Urothelium cell line (cell line): ENCODE results near the gene CKAP5.
A peak's percentile ranks its signal among the peaks of the same experiment; 100 is the strongest.

Source experiments
- DNase-seq: peaks from one replicate; pipeline ENCODE4 v3.0.0; 2011; ENCODE audit warnings: low spot score, mixed read lengths
- FAIRE-seq: peaks from 2 replicates; lab custom pipeline; 2011; peaks lifted over from hg19 to GRCh38; lab: Jason Lieb, UNC

The CKAP5 gene

DNA sequence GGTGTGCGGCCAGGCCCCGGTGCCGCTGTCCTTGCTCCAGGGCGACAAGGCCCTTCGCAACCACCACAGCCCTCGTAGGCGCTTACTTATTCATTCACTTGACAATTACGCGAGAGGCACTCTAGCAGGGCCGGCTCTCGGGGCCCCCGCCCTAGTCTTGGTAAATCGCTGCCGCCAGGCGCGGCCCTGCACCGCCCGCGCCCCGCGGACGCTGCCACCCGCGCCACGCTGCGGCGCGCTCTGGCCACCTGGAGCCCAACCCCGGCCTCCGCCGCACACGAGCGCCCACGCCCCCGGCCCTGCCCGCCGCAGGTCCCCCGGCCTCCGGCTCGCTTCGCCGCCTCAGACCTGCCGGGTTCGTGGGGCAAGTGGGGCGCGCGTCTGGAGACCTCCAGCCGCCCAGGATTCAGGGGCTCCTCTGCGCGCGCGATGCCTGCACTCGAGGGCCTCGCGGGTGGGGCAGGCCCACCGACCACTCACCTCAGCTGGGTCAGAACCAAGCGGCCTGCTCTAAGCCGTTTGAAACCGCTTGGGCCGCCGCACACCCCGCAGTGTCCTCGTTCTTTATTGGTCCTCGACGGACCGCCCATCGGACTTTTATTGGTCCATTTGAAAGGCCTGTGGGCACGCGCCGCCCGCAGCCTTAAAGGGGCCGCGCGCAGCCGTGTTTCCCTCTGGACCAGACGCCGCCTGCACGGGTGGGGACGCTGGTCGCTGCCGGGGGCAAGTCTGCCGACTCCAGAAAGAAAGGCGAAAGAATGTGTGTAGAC lies at the start of gene CKAP5:
Gene CKAP5, minus strand, starts transcription at position 541 of the 770 bp plus-strand sequence. CDS start 25,049 bp downstream, outside the sequence.
- FAIRE-seq (no peak), DNase-seq (peak; percentile 98)

DNA sequence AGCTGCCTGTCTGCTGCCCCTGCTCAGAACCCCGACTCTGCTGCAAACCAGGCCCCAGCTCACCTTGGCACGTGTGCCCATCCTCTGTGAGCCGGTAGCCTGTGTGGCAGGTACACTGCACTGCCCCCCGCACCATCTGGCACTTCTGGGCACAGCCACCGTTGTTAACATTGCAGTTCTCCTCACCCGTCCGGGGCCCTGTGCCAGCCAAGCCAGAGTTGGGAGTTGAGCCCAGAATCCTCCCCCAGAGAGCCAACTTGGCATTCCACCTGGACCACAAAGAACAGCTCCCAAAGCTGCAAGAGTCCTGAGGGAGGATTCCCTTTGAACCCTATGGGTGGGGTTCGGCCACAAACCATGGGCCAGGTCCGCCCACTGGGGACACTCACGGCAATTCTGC lies 49.7 kb upstream of the CKAP5 start:
- FAIRE-seq (no peak), DNase-seq (no peak)

DNA sequence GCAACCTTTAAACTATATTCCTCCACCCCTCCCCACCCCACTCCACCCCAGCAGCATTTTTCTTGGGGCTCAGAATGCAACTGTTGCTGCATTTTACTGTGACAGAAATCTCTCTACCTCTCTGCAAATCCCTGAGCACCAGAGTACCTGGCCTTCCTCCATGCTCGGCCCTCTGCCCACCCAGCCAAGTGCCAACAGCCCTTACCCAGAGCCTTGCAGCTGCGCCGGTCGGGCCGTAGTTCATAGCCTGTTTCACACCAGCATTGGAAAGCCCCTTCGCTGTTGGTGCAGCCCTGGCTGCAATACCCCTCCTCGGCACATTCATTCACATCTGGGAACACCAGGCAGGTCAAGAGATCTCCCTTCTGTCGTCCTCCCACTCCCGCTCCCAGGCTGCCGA lies 48.9 kb upstream of the CKAP5 start:
- no peak for FAIRE-seq

DNA sequence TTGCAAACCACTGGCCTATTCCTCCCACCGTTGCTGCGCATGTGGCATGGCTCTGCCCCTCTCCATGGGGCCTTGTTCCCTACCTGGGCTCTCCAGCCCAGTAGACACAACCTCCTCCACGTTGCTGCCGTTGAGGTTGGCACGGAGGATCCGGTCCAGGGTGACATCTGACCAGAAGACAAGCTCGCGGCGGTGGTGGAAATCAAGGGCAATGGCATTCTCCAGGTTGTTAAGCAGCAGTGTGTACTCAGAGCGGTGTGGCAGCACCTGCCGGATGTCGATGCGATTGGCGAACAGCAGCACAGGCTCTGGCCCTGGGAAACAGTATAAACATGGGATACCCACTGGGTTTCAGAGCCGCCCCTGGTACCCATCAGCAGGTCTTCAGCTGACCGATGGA lies 48.4 kb upstream of the CKAP5 start:
- no peak for FAIRE-seq
- DNase-seq = no peak

More for the DNA sequence above, 48.9 kb upstream of the CKAP5 start:
- no peak for DNase-seq

DNA sequence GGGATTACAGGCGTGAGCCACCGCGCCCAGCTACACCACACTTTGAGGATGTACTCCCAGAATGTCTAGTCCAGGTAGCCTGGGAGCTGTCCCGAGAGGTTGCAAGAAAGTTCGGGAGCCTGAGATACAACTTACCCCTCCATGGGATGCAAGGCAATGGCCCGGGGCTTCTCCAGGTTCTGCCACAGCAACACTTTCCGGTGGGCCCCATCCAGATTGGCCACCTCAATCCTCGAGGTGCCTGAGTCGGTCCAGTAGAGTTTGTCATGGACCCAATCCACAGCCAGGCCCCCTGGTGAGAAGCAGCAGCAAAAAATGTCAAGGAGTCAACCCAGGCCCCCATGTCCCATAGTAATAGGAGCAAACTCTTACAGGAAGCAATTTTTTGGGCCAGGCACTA lies 46.8 kb upstream of the CKAP5 start:
- no peak for FAIRE-seq

DNA sequence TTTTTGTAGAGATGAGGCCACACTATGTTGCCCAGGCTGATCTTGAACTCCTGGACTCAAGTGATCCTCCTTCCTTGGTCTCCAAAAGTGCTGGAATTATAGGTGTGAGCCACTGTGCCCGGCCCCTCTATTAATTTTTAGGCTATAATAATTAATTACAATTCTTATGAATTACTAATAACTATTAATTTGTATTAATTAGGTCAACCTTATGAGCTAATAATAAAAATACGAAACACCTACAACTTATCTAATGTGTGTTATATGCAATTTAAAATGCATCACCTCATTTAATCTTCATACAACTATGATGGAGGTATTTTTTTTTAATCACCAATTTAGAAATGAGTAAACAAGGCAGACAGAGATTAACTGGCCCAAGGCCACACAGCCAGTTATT lies 46.0 kb upstream of the CKAP5 start:
- FAIRE-seq (no peak), DNase-seq (no peak)

More for the DNA sequence above, 46.8 kb upstream of the CKAP5 start:
- DNase-seq = no peak

DNA sequence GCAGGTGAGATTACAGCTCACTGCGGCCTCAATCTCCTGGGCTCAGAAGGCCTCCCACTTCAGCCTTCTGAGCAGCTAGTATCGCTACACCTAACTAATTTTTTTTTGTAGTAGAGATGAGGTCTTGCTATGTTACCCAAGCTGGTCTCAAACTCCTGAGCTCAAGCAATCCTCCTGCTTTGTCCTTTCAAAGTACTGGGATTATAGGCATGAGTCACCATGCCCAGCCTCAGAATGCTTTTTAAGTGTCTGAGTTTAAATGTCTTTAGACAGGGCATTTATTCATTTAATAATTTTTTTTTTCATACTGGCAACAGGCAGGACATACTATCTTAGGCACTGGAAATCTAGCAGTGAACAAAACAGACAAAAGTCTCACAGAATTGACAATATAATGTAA lies 44.6 kb upstream of the CKAP5 start:
- no peak for DNase-seq
- no peak for FAIRE-seq

DNA sequence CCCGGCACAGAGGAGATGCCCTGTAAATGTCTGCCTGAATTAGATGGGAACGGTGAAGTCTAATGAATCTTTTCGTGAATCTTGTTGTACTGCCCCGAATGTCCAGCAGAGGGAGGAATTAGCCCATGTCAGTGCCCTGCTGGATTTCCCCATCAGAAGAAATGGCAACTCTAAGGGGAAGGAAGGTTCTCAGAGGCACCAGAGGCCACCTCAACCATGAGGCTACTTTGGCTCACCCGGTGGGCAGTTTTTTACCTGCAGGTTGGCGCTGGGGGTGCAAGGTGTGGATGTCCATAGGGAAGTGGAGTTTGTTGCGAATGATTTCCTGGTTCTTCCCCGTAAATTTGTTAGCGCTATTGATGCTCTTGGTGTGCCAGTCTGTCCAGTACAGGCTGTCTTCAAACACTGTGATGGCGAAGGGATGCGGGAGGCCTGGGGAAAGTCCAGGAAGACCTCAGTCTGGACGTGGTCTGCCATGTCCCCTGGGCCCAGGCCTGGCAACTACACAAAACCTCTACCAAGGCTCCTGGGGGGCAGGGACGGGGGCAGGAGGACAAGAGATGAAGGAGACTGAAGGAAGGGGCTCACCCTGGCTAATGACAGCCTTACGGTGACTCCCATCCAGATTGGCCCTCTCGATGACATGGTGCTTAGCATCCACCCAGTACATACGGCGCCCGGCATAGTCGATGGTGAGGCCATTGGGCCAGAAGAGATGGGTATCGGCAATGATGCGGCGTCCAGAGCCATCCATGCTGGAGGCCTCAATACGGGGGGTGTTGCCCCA lies 43.8 kb upstream of the CKAP5 start:
- no peak for FAIRE-seq

DNA sequence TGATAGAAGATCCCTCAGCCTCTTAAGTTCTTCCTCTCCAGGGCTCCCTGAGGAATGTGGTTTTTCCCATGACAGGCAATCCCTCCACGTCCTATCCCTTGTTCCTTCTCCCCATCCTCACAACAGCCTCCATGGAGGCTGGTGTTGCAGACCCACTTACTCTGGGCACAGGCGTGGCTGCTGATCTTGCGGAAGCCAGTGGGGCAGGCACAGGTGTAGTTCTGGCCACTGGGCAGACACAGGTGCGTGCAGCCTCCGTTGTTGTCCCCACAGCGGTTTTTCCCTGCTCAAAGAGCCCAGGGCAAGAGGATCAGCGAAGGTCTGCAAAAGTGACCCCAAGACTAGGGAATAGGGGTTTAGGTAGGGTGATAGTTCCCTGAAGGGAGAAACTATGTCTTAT lies 43.2 kb upstream of the CKAP5 start:
- DNase-seq = no peak
- FAIRE-seq = no peak

More for the DNA sequence above, 43.8 kb upstream of the CKAP5 start:
- peak; percentile 70 for DNase-seq

DNA sequence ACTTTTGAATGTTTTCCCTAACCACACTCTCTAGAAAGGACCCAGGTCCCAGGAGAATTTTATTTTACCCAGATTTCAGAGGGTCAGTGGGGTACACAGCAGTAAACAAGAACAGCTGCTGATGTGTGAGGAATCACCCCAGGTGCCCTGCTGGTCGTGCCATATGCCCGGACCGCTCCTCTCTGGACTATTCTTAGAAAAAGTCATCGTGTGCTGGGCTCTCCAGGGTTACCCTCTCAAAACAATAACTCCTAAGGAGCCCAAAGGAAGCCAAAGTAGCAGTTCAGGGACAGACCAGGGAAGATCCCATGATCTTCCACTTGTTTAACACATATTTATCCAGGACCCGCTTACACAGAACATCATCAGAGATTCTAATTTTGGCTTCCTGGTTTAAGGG lies 42.6 kb upstream of the CKAP5 start:
- DNase-seq = no peak
- FAIRE-seq = no peak

DNA sequence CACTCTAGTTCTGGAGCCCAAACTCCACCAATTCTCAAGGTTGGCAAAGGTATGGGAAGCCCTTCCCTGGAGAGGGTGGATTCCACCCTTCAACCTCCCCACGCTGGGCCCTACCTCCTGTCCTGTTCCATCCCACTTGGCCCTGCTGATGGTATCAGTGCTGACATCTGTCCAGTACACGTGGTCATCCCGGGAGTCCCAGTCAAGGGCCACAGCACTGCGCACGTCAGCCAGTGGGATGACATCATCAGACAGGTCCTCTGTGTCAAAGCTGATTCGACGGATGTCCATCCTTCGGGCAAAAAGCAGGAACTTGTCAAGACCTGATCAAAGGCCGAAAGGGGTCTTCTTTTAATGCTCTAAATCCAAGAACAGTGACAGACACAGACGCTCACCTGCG lies 40.1 kb upstream of the CKAP5 start:
- no peak for FAIRE-seq
- no peak for DNase-seq

DNA sequence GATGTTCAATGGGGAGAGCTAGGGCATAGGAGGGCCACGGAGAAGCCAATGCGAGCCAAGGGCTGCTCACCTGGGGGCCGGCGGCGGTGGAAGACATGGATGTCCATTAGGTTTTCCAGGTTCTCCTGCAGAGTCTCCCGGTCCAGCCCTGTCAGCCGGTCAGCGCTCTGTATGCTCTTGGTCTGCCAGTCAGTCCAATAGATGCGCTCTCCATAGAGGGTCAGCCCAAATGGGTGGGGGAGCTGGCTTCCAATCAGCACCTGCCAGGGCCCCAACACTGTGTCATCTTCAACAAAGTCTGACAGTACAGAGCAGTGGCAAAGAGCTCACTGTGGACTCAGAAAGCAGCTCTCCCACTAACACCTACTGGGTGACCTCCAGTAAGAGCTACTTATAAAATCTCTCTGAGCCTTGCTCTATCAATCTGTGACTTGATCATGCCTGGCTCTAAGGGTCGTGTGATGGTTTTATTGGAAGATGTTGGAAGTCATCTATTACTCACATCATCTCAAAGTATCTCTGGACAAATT lies 33.0 kb upstream of the CKAP5 start:
- DNase-seq (no peak), FAIRE-seq (no peak)

DNA sequence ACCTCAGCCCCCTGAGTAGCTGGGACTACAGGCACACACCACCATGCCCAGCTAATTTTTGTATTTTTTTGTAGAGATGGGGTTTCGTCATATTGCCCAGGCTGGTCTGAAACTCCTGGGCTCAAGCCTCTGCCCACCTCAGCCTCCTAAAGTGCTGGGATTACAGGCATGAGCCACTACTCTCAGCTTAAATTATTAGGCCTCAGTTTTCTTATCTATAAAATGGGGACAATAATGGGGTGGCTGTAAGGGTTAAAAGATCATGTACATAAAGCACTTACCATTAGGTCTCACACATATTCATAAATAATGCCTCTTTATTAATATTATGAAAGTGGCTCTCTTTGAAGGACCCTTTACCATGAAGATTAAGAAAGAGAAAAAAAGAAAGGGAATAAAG lies 31.5 kb upstream of the CKAP5 start:
- FAIRE-seq (no peak), DNase-seq (no peak)

DNA sequence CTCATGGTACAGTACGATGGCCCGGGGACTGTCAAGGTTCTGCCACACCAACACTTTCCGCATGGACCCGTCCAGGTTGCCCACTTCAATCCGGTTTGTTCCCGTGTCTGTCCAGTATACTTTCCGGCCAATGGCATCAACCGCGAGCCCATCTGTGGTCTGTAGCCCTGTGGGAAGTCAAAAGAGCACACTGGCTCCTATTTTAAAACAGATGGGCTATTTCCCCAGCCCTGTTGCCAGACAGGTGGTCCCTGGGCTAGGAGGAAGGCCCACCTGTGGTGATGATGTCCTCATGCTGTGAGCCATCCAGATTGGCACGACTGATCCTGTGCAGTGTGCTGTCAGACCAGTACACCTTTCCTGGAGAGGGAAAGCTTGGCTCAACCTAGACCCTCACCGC lies 30.4 kb upstream of the CKAP5 start:
- no peak for DNase-seq
- peak; percentile 62 for FAIRE-seq

DNA sequence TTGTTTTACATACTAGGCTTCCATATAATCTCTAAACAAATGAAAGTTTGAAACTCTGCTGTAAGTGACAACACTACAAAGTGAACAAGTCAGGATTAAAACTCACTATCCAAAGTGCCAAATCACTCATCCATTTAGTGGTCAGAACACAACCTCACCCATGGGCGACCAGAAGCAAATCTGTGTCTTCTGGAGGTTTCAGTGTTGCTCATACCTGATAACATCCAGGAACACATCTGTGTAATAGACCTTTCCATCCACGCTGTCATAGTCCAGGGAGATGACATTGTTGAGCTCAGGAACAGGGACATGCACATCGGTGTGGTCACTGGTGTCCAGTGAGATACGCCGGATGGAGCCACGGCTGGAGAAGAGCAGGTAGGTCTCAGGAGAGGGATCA lies 28.5 kb upstream of the CKAP5 start:
- no peak for DNase-seq

DNA sequence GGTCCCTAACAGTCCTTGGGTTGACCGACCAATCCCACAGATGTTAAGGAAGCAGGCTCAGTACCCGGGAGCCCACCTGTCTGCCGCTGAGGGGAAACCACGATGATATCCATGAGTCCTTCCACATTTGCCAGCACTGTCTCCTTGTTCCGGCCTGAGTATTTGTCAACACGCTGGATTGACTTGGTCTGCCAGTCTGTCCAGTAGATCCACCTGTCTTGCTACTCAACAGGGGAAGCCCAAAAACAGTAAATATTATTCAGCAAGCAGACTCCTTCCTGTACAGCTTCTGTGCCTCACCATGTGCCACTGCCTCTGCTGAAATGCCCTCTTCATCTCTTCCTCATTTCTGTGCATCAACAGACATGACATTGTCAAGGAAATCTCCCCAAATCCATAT lies 22.8 kb upstream of the CKAP5 start:
- FAIRE-seq = no peak
- no peak for DNase-seq

More for the DNA sequence above, 28.5 kb upstream of the CKAP5 start:
- FAIRE-seq = no peak

DNA sequence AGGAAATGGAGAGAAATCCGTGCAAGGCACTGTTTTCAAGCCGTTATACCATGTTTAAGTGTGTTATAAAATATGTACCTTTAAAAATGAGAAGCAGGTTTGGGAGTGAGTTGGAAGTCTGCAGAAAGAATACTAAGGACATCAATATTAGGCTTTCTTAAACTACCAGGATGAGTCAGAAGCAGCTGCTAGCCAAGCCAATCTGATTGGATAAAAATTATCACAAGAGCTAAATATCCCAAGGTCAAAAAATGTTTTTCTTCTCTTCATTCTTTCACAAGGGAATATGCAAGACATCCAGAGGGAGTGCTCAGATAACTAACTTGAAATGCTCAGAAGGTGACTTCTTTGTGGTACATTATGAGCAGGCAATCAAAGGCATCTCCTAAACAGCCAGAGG lies 19.3 kb upstream of the CKAP5 start:
- DNase-seq = no peak
- no peak for FAIRE-seq

DNA sequence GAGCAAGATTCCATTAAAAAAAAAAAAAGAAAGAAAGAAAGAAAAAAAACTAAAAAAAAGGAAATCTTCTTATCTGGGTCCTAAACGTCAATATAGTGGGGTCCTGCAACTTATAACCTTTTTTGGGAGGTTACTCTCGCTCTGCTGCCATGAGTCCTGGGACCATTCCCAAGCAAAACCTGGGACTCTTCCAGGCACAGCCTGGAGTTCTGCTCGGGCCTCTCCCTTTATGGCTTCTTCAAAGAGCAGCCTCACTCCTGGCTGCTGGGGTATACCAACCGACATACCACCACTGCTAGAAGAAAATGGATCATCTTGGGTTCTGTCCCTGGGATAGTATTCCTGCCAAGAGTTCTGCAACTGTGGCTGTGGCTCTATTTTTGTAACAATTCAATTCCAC lies 14.1 kb upstream of the CKAP5 start:
- no peak for DNase-seq
- FAIRE-seq = no peak

DNA sequence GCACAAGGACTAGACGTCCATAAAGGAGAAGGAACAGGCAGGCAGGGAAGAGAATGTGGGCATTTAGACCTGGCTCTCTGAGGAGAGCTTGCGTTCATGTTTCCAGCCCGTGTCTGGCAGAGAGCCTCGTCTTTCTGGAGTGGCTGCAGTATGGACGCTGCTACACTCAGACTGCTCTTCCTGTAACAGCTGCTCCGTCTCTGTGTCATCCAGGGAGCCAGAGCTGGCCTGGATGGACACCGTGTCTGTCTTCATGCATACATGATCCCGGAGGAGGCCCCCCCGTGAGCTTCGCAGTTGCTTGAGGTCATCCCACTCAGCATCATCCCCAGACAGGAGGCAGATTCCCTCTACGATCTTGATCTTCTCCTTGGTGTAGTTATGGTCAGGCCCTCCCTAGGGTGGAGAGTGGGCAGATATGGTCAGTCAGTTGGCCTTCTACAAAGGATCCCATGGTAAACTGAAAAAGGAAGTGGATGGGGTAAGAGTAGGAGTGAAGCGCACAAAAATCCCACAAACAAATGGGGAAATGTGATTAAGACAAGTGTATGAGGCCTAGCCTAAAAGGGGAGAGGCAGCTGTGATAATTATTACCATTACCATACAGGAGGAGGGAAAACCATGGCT lies 13.0 kb upstream of the CKAP5 start:
- DNase-seq = no peak
- no peak for FAIRE-seq

DNA sequence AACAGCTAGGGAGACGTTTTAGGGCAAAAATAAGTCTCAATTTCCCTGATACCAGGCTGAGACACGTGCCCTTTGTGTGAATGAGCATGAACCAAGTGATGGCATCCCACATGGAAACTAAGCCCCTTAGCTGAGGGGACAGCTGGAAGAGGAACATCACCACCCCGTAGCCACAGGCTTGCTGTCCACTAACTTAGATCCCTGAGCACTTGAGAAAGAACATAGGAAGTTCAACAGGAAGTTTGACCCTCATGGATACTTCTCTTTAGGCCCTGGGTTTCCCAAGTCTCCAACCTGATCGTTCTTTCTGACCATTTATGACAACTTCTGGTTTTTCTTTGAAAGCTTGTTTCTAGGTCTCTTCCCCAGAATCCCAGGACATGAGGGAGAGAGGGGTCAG lies 11.6 kb upstream of the CKAP5 start:
- DNase-seq (no peak), FAIRE-seq (no peak)

DNA sequence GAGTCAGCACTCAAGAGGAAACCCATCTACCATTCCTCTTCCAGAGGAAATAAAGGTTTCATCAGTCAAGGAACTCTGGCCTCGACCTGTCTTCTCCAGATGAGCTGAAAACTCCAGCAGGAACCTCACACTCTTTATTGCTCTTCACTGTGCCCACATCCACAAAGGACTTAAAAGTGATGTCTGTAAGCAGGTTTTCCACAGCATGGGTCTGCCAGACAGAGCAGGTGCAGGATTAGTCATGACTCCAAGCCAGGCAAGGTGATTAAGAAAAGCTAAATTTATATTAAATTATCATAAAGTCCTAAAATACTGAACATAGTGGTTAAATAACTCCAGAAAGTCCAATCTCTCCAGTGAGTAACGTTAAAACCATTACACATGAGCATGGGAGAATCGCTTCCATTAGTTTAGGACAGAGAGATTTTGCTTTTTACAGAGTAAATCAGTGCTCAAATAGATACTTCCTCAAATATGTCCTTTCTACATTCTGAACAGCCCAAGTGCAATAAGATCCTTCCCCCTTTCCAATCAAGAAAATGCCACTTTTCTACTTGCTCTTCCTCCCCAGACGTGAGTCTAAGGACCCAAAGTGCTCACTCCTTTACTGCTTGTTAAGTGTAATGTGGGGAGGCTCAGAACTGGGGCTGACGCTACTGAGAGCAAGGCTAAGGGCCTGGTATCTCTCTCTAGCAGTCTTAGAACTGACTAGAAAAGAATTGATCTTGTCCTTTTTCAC lies 10.7 kb upstream of the CKAP5 start:
- FAIRE-seq (no peak), DNase-seq (no peak)
